C4-2B (cell line): ENCODE data around the gene KIF1A.

Experiments used
- H3K27ac ChIP-seq: fragments of 450-650 bp; 2 replicates; pipeline ENCODE4 v1.5.1; 2017
- CTCF ChIP-seq: fragments of 450-650 bp; conservative IDR thresholded peaks from 2 replicates; pipeline ENCODE4 v1.5.1; 2017; ENCODE audit warnings: mild to moderate bottlenecking
- ZFX ChIP-seq: fragments of 450-650 bp; IDR thresholded peaks from 2 replicates; pipeline ENCODE4 v1.6.1; 2017

KIF1A gene

GRCh38 chr2:240708457-240708856 lies 111.6 kb downstream of the KIF1A start:
- TF ChIP-seq ZFX (no peak), CTCF (no peak)
- no peak overlapping the region for H3K27ac ChIP-seq

- TF ChIP-seq CTCF (no peak), ZFX (no peak)
- no peak overlapping the region for H3K27ac ChIP-seq
Observed at GRCh38 chr2:240707821-240708220, 112.2 kb downstream of the KIF1A start.

GRCh38 chr2:240707043-240707756 lies 112.8 kb downstream of the KIF1A start:
- H3K27ac ChIP-seq = no peak overlapping the region
- TF ChIP-seq ZFX (no peak), CTCF (no peak)

GRCh38 chr2:240705204-240705791 lies 114.7 kb downstream of the KIF1A start:
- H3K27ac ChIP-seq = no peak overlapping the region
- TF ChIP-seq ZFX = no peak
- TF ChIP-seq CTCF = no peak

- TF ChIP-seq ZFX = no peak
- no peak for TF ChIP-seq CTCF
- H3K27ac ChIP-seq = no peak overlapping the region
Observed at GRCh38 chr2:240704651-240705050, 115.4 kb downstream of the KIF1A start.

GRCh38 chr2:240703417-240704341 lies 116.3 kb downstream of the KIF1A start:
- H3K27ac ChIP-seq = no peak overlapping the region
- no peak for TF ChIP-seq CTCF
- no peak for TF ChIP-seq ZFX

GRCh38 chr2:240702640-240703011 lies 117.4 kb downstream of the KIF1A start:
- H3K27ac ChIP-seq = no peak overlapping the region
- TF ChIP-seq CTCF (no peak), ZFX (no peak)
